ENCODE measurements around the gene FBN2. TPM values are rescaled to one million over a fixed set of nuclear protein-coding genes. Genes with fewer than 3 reads are reported as not detected.

The FBN2 gene
- total and polyA plus RNA-seq, 2 of the 4 experiments (the other 2 are of a cell fraction): 26.7 to 69.0 TPM

GRCh38 chr5:128346038-128346437 is 192.0 kb downstream of the FBN2 start:
- CTCF ChIA-PET: no interaction called here
- no peak overlapping the region for H3K56ac ChIP-seq (ENCODE audit: extremely low read depth, insufficient read depth, low read length)
- H3K18ac ChIP-seq (ENCODE audit: low read depth, low read length): no peak overlapping the region
- no peak for DNase-seq
- peaks cover 40% of the 10 kb centered on the region for H3K36me3 ChIP-seq (ENCODE audit: control insufficient read depth, insufficient read depth, low read length)
- no peak overlapping the region for H3K9ac ChIP-seq (ENCODE audit: low read depth, low read length)
- H3K79me1 ChIP-seq (ENCODE audit: low read depth in 1 of 2, low read length in 2 of 2): no peaks in the 10 kb centered on the region
- H4K20me1 ChIP-seq (ENCODE audit: insufficient read depth, low read length): no peaks in the 10 kb centered on the region
- no peak overlapping the region for H3K4me2 ChIP-seq (ENCODE audit: low read depth, low read length)
- TF ChIP-seq POLR2A (IDR thresholded peaks at IDR 0.05; ENCODE audit: low read depth, low read length) (no peak), RAD21 (IDR thresholded peaks at IDR 0.05; ENCODE audit: low read length) (no peak), RFX5 (IDR thresholded peaks at IDR 0.05; ENCODE audit: low read depth, low read length) (no peak)
- H3K4ac ChIP-seq (ENCODE audit: low read depth, low read length): no peak overlapping the region
- no peak overlapping the region for H4K5ac ChIP-seq (ENCODE audit: low read depth, low read length)
- H2BK15ac ChIP-seq (ENCODE audit: low read depth, low read length): no peak overlapping the region
- H2AFZ ChIP-seq (replicated peaks; ENCODE audit: low read length, poor library complexity): no peak overlapping the region
- no peak overlapping the region for H4K91ac ChIP-seq (ENCODE audit: insufficient read depth, low read depth, low read length)
- H3K23ac ChIP-seq (ENCODE audit: low read depth, low read length): no peak overlapping the region
- peaks cover 8% of the 10 kb centered on the region for H3K9me1 ChIP-seq (ENCODE audit: insufficient read depth, low read length)
- dilution Hi-C loops (cut with HindIII; ENCODE audit: low sequenced_read_pairs, unreplicated experiment) (no loop called here), intact Hi-C loops (cut with micrococcal nuclease) (loop anchor here (10.0 kb wide), 1 partner anchor 601 kb away; no protein-coding TSS in a partner anchor), in situ Hi-C loops (cut with MboI; ENCODE audit: low sequenced_read_pairs) (no loop called here)
- H3K14ac ChIP-seq (replicated peaks; ENCODE audit: low read depth, low read length): no peak overlapping the region
- H2AK9ac ChIP-seq (replicated peaks; ENCODE audit: low read depth, low read length, poor library complexity): no peak overlapping the region
- H2BK20ac ChIP-seq (ENCODE audit: low read depth, low read length): no peak overlapping the region
- no peak overlapping the region for H2AK5ac ChIP-seq (ENCODE audit: low read depth, low read length)
- no peaks in the 10 kb centered on the region for H3K27me3 ChIP-seq (ENCODE audit: control insufficient read depth, insufficient read depth, low read length)
- no peaks in the 10 kb centered on the region for H3K9me3 ChIP-seq (ENCODE audit: control insufficient read depth, insufficient read depth, low read length)
- no CpG with 5 or more reads among the region's 3 CpGs for WGBS, 2 experiments (ENCODE audit: extremely low coverage in 2 of 2, insufficient read length in 1 of 2)
- no peak overlapping the region for H2BK5ac ChIP-seq (ENCODE audit: low read depth, low read length, poor library complexity, severe bottlenecking)
- H2BK120ac ChIP-seq (ENCODE audit: low read depth, low read length): no peak overlapping the region
- ATAC-seq (ENCODE audit: low read depth): no peak
- H3K4me1 ChIP-seq (ENCODE audit: control insufficient read depth, insufficient read depth, low read length): no peaks in the 10 kb centered on the region
- H3K27ac ChIP-seq (ENCODE audit: insufficient read depth, low read length): no peak overlapping the region
- POLR2A ChIA-PET (ENCODE audit: unreplicated experiment): no interaction called here
- BruUV-seq (replicated peaks): no TSS peak
- H4K8ac ChIP-seq (ENCODE audit: low read depth in 2 of 2, low read length in 2 of 2): no peak overlapping the region
- no peak overlapping the region for H3K4me3 ChIP-seq (ENCODE audit: insufficient read depth, low read depth, low read length)
